Activated naive CD8-positive, alpha-beta T cell treated with anti-CD3 and anti-CD28 coated beads, Interleukin-2, amount 10 ng/mL, durations not matched to agents 7 days and 5 days (primary cell): ENCODE results near the gene CCR5AS.
"Not testable (repeated sequence)": the region's sequence is repeated elsewhere in the genome, so short reads cannot be mapped to it uniquely, and the experiment has no call there.

ENCODE experiments used
- ATAC-seq: fragments of 150-1000 bp; cut with Tn5 transposase; one replicate; pipeline ENCODE4 v1.10.0; 2021; ENCODE audit warnings: low read depth, moderate library complexity
- POLR2A ChIA-PET: fragments of 350-600 bp; sonication (Branson Sonifier 250); formaldehyde crosslinking; loops from one replicate; lab custom pipeline; 2021; ENCODE audit warnings: antibody characterized with exemption; lab: Charles Lee
- DNase-seq: peaks from one replicate; pipeline ENCODE4 v3.0.0; 2021
- H3K27ac Mint-ChIP-seq: one replicate; pipeline ENCODE4 v1.8.0; 2022; ENCODE audit warnings: mild to moderate bottlenecking, mixed read lengths
- H3K27me3 Mint-ChIP-seq: one replicate; pipeline ENCODE4 v1.8.0; 2022; ENCODE audit warnings: mild to moderate bottlenecking, moderate library complexity, mixed read lengths
- H3K36me3 Mint-ChIP-seq: one replicate; pipeline ENCODE4 v1.8.0; 2021; ENCODE audit warnings: mild to moderate bottlenecking, mixed read lengths
- H3K4me1 Mint-ChIP-seq: one replicate; pipeline ENCODE4 v1.8.0; 2021; ENCODE audit warnings: mixed read lengths
- H3K4me3 Mint-ChIP-seq: one replicate; pipeline ENCODE4 v1.8.0; 2022; ENCODE audit warnings: mild to moderate bottlenecking, moderate library complexity, mixed read lengths
- H3K9me3 Mint-ChIP-seq: one replicate; pipeline ENCODE4 v1.8.0; 2021; ENCODE audit warnings: mixed read lengths

CCR5AS gene

DNA sequence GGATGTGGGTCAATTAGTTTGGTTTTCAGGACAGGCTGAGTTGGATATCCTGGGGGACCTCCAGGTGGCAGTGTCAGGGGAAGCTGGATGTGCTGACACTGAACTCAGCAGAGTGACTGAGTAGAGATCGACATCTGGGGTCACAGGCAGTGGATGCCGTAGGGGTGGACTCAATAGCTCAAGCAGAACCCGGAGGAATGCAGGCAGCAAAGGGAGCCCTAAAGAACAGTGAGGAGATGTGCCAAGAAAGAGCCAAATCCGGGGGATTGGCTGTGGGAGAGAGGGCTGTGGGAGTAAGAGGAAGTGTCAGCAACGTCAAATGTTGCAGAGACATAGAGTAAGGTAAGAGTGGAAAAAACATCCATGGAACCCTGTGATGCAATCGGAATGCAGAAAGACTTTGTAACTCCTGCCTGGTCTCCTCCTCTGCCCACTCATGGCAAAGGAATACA lies 11.6 kb downstream of the CCR5AS start:
- Mint-ChIP-seq H3K4me3 (no peak overlapping the region), H3K27ac (peak overlapping the region; percentile 6), H3K9me3 (peaks cover 3% of the 10 kb centered on the region), H3K4me1 (peaks cover 25% of the 10 kb centered on the region), H3K27me3 (peaks cover 3% of the 10 kb centered on the region), H3K36me3 (peaks cover 2% of the 10 kb centered on the region)
- ATAC-seq = no peak
- no peak for DNase-seq
- POLR2A ChIA-PET = interaction anchor here (1.6 kb wide), 1 partner anchor 12 kb away, joined by 3 read pairs; the partner anchor contains the start of genes CCR5AS and CCRL2

- H3K4me1 Mint-ChIP-seq = peaks cover 25% of the 10 kb centered on the region
- no peak for ATAC-seq
Measured at GRCh38 chr3:46393554-46394434, 13.1 kb downstream of the CCR5AS start.

GRCh38 chr3:46393011-46393410 lies 13.9 kb downstream of the CCR5AS start:
- Mint-ChIP-seq H3K4me3 (no peak overlapping the region), H3K4me1 (peaks cover 23% of the 10 kb centered on the region), H3K9me3 (peaks cover 3% of the 10 kb centered on the region), H3K36me3 (peaks cover 2% of the 10 kb centered on the region), H3K27ac (no peak overlapping the region), H3K27me3 (peaks cover 3% of the 10 kb centered on the region)
- DNase-seq = no peak
- POLR2A ChIA-PET = no interaction called here
- no peak for ATAC-seq

More at GRCh38 chr3:46393554-46394434, 13.1 kb downstream of the CCR5AS start:
- peaks cover 2% of the 10 kb centered on the region for H3K36me3 Mint-ChIP-seq
- H3K4me3 Mint-ChIP-seq = no peak overlapping the region
- POLR2A ChIA-PET = interaction anchor here (1.6 kb wide), 1 partner anchor 13 kb away, joined by 3 read pairs; the partner anchor contains the start of genes CCR5AS and CCRL2
- peaks cover 3% of the 10 kb centered on the region for H3K9me3 Mint-ChIP-seq
- H3K27me3 Mint-ChIP-seq = peaks cover 3% of the 10 kb centered on the region
- no peak for DNase-seq
- no peak overlapping the region for H3K27ac Mint-ChIP-seq

DNA sequence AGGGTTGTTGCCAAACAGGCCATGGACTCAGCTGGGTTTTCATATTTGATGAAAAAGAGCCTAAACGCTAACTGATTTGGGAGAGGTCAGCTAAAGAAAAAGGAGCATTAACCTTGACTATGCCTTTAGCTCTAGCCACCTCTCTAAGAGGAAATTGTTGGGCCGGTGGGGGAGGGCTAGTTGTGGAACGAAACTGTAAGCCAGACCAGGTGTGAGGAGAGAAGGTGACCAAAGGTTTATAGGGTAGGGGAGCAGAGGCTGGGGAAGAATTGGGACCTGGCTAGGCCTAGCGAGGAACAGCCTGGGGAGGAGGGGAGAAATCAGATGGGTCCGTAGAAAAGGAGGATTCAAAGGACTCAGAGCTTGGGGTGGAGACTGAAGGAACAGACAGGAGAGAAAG lies 15.3 kb downstream of the CCR5AS start:
- POLR2A ChIA-PET, DNase-seq, ATAC-seq, H3K9me3 Mint-ChIP-seq, H3K27me3 Mint-ChIP-seq, H3K27ac Mint-ChIP-seq, H3K4me3 Mint-ChIP-seq, H3K36me3 Mint-ChIP-seq: not testable (repeated sequence)
- H3K4me1 Mint-ChIP-seq = peaks cover 13% of the 10 kb centered on the region

DNA sequence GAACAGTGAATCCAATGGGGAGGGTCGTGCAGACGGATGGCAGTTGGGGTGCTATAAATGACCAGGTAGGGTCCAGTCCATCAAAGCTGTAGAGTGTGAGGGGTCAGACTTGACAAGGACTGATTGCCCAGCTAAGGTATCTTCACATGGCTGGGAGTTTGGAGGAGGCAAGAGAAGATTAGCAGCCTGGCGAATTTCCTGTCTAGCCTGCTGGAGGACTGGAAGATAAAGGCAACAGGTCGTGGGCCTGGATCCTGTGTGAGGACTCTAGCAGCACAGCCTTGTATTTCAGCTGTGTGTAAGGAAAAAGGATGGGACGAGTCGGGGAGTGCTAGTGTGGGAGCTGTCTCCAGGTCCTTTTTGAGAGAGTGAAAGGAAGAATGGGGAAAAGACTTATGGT lies 17.6 kb downstream of the CCR5AS start:
- ATAC-seq = no peak
- DNase-seq = no peak
- H3K27me3 Mint-ChIP-seq = no peaks in the 10 kb centered on the region
- H3K4me3 Mint-ChIP-seq = no peak overlapping the region
- peaks cover 4% of the 10 kb centered on the region for H3K36me3 Mint-ChIP-seq
- H3K9me3 Mint-ChIP-seq = peaks cover 1% of the 10 kb centered on the region
- H3K27ac Mint-ChIP-seq = no peak overlapping the region
- peaks cover 20% of the 10 kb centered on the region for H3K4me1 Mint-ChIP-seq
- POLR2A ChIA-PET = no interaction called here

GRCh38 chr3:46388847-46389246 lies 18.0 kb downstream of the CCR5AS start:
- H3K4me1 Mint-ChIP-seq = peaks cover 21% of the 10 kb centered on the region
- H3K27me3 Mint-ChIP-seq, H3K4me3 Mint-ChIP-seq, POLR2A ChIA-PET, H3K9me3 Mint-ChIP-seq, H3K27ac Mint-ChIP-seq, H3K36me3 Mint-ChIP-seq, ATAC-seq, DNase-seq: not testable (repeated sequence)

DNA sequence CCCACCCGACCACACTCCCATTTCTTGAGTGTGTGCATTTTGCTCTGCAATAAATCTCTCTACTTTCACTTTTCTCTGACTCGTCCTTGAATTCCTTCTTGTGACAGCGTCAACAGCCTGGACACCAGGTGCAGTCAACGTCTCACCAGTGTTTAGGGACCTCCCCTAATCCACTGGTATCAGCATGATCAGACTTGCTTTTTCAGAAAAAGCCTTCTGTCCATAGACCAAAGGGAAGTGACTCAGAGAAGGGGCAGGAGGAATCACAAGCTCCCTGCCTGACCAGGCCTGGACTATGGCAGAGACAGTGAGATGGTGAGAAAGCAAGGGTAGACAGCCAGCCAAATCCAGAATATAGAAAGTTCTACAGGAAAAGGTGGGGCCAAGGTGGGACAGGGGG lies 20.7 kb downstream of the CCR5AS start:
- ATAC-seq = peak; percentile 48
- Mint-ChIP-seq H3K4me1 (peaks cover 31% of the 10 kb centered on the region), H3K36me3 (peaks cover 4% of the 10 kb centered on the region), H3K9me3 (peaks cover 1% of the 10 kb centered on the region), H3K27me3 (no peaks in the 10 kb centered on the region), H3K27ac (peak overlapping the region; percentile 66), H3K4me3 (peak overlapping the region; percentile 58)
- POLR2A ChIA-PET = interaction anchor here (5.2 kb wide), 1 partner anchor 22 kb away, joined by 30 read pairs; the partner anchor contains the start of genes CCR5AS and CCRL2
- DNase-seq = no peak

GRCh38 chr3:46383951-46384330 lies 22.9 kb downstream of the CCR5AS start:
- peak overlapping the region; percentile 87 for H3K27ac Mint-ChIP-seq
- H3K36me3 Mint-ChIP-seq = peaks cover 7% of the 10 kb centered on the region
- peak overlapping the region; percentile 55 for H3K4me3 Mint-ChIP-seq
- H3K27me3 Mint-ChIP-seq = no peaks in the 10 kb centered on the region
- POLR2A ChIA-PET = interaction anchor here (1.3 to 5.2 kb wide), 6 partner anchors 9 to 171 kb away, joined by 4 to 30 read pairs (median 5); partner anchors contain the start of genes CCR5, CCR5AS and CCRL2
- peaks cover 45% of the 10 kb centered on the region for H3K4me1 Mint-ChIP-seq
- ATAC-seq (peak; percentile 38), DNase-seq (no peak)
- H3K9me3 Mint-ChIP-seq = peaks cover 1% of the 10 kb centered on the region

DNA sequence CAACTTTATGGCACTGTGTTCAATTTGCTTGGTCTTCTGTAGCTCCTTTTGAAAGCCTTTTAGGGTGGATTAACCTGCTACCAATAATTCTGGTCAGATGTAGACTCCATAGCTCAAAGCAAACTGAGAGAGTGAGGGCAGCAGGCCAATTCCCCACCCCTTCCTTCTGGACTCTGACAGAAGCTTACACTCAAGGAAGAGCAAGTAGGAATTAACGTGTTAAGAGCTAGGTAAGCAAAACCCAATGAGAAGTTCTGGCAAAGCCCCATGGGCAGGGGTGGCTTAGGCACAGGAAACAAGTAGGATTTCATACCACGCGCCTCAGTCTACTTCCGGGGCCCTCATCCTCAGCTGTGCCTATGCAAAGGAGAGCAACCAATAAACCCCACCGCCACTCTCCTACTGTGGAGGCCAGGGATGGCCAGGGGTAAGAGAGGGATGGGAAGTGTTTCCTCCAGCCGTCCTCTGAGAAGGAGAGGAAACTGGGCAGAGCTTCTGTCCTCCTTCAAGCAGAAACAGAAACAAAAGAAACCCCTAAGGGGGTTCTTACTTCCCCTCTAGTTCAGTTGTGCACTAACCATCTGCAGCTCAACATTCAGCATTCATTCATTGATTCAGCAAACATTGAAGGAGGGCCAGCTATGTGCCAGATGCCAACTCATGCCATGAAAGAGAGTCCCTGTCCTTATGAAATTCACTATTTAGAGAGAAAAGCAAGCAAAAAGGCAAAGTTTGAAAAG lies 23.5 kb downstream of the CCR5AS start:
- POLR2A ChIA-PET = interaction anchor here (1.3 to 5.2 kb wide), 6 partner anchors 9 to 170 kb away, joined by 4 to 30 read pairs (median 5); partner anchors contain the start of genes CCR5, CCR5AS and CCRL2
- H3K36me3 Mint-ChIP-seq = peaks cover 7% of the 10 kb centered on the region
- peaks cover 1% of the 10 kb centered on the region for H3K9me3 Mint-ChIP-seq
- H3K27me3 Mint-ChIP-seq = no peaks in the 10 kb centered on the region
- ATAC-seq = peak; percentile 42
- peaks cover 46% of the 10 kb centered on the region for H3K4me1 Mint-ChIP-seq
- H3K4me3 Mint-ChIP-seq = peak overlapping the region; percentile 55
- DNase-seq = peak; percentile 44
- H3K27ac Mint-ChIP-seq = peak overlapping the region; percentile 87

DNA sequence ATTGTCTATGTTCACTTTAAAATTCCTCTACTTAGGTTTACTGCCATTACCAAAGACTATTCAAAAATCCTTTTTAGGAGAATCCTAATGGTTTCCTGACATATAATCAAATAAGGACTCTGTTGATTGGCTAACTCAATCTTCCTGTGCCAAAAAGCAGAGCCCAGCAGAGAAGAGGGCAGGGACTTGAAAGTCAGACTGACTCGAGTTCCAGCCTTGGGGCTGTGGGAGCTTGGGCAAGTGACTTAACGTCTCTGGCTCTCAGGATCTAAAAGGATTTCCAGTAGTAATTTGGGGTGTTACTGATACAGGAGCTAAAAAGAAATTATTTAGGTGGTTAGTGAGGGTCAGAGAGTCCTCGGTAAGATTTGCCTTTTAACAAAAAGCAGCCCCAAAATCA lies 25.2 kb downstream of the CCR5AS start:
- no peaks in the 10 kb centered on the region for H3K27me3 Mint-ChIP-seq
- ATAC-seq (no peak), DNase-seq (no peak)
- POLR2A ChIA-PET = interaction anchor here (0.5 to 5.2 kb wide), 2 partner anchors 27 to 84 kb away, joined by 3 to 30 read pairs; partner anchors contain the start of genes CCR5AS and CCRL2
- peaks cover 1% of the 10 kb centered on the region for H3K9me3 Mint-ChIP-seq
- no peak overlapping the region for H3K4me3 Mint-ChIP-seq
- peaks cover 54% of the 10 kb centered on the region for H3K4me1 Mint-ChIP-seq
- peaks cover 9% of the 10 kb centered on the region for H3K36me3 Mint-ChIP-seq
- H3K27ac Mint-ChIP-seq = no peak overlapping the region

GRCh38 chr3:46380471-46381221 lies 26.2 kb downstream of the CCR5AS start:
- DNase-seq = peak; percentile 42
- Mint-ChIP-seq H3K9me3 (no peaks in the 10 kb centered on the region), H3K4me1 (peaks cover 56% of the 10 kb centered on the region), H3K4me3 (peak overlapping the region; percentile 66), H3K27ac (peak overlapping the region; percentile 87), H3K27me3 (no peaks in the 10 kb centered on the region), H3K36me3 (peaks cover 7% of the 10 kb centered on the region)
- POLR2A ChIA-PET = interaction anchor here (0.9 to 1.2 kb wide), 2 partner anchors 13 to 27 kb away, joined by 3 read pairs; partner anchors contain the start of genes CCR5AS and CCRL2
- peak; percentile 28 for ATAC-seq

- Mint-ChIP-seq H3K9me3 (no peaks in the 10 kb centered on the region), H3K27me3 (no peaks in the 10 kb centered on the region), H3K36me3 (peaks cover 23% of the 10 kb centered on the region), H3K4me1 (peaks cover 58% of the 10 kb centered on the region), H3K27ac (no peak overlapping the region), H3K4me3 (no peak overlapping the region)
- POLR2A ChIA-PET = interaction anchor here (0.7 to 1.6 kb wide), 4 partner anchors 18 to 163 kb away, joined by 3 to 6 read pairs (median 5); partner anchors contain the start of genes CCR2, CCR5AS and CCRL2
- DNase-seq (peak; percentile 80), ATAC-seq (no peak)
Measured at GRCh38 chr3:46378426-46378942, 28.4 kb downstream of the CCR5AS start.
